K562 (cell line): Measurements from ENCODE around the gene SLC16A5. TPM values are rescaled to one million over a fixed set of nuclear protein-coding genes. Genes with fewer than 3 reads are reported as not detected.

Experiments
- CBX3 ChIP-seq, 2 experiments: IDR thresholded peaks; 1 replicate in 1 of 2; 2 replicates in 1 of 2; pipeline ENCODE4 v1.6.1; 2012; ENCODE audit warnings: inconsistent platforms in 2 of 2, low read length in 2 of 2, borderline replicate concordance in 1 of 2, control low read depth in 1 of 2
- CTCFL ChIP-seq: IDR thresholded peaks from 2 replicates; pipeline ENCODE4 v1.6.1; 2011; ENCODE audit warnings: borderline replicate concordance, low read depth, mild to moderate bottlenecking, moderate library complexity, low read length; ENCODE audit not compliant: insufficient read depth, poor library complexity, severe bottlenecking
- CUX1 ChIP-seq: fragments of 200-800 bp; sonication (Bioruptor generic); IDR thresholded peaks from 2 replicates; pipeline ENCODE4 v1.6.1; 2016; ENCODE audit warnings: missing genetic modification characterization, missing compliant biosample characterization
- HOMEZ ChIP-seq: fragments of 250-450 bp; sonication (Bioruptor Pico); IDR thresholded peaks from 2 replicates; pipeline ENCODE4 v1.4.0; 2020; ENCODE audit warnings: mild to moderate bottlenecking, moderate library complexity
- MEF2A ChIP-seq: IDR thresholded peaks from 2 replicates; pipeline ENCODE4 v1.6.1; 2011; ENCODE audit warnings: low read depth, mild to moderate bottlenecking, low read length, moderate library complexity; ENCODE audit not compliant: control insufficient read depth
- NR0B1 ChIP-seq: fragments of 450-650 bp; IDR thresholded peaks from one replicate; pipeline ENCODE4 v1.6.1; 2018; ENCODE audit warnings: mild to moderate bottlenecking, moderate library complexity; ENCODE audit not compliant: partially characterized antibody
- PKNOX1 ChIP-seq: fragments of 450-650 bp; IDR thresholded peaks from 2 replicates; pipeline ENCODE4 v1.6.1; 2016
- PML ChIP-seq: IDR thresholded peaks from 2 replicates; pipeline ENCODE4 v1.6.1; 2012; ENCODE audit warnings: low read length, inconsistent platforms
- SMARCC2 ChIP-seq: fragments of 450-650 bp; IDR thresholded peaks from 2 replicates; pipeline ENCODE4 v1.6.1; 2017; ENCODE audit warnings: antibody characterized with exemption, moderate library complexity, mild to moderate bottlenecking, low read depth
- SMC3 ChIP-seq: conservative IDR thresholded peaks from 2 replicates; pipeline ENCODE4 v1.6.1; 2011; ENCODE audit warnings: low read depth, low read length, improper control_type of control experiment; ENCODE audit not compliant: insufficient read depth
- TCFL5 ChIP-seq: fragments of 250-450 bp; sonication (Bioruptor Pico); conservative IDR thresholded peaks from 2 replicates; pipeline ENCODE4 v1.6.1; 2021; ENCODE audit warnings: mild to moderate bottlenecking, moderate library complexity, matching md5 sums
- ZBTB2 ChIP-seq: fragments of 450-650 bp; IDR thresholded peaks from 2 replicates; pipeline ENCODE4 v1.6.1; 2016; ENCODE audit warnings: antibody characterized with exemption
- ZKSCAN1 ChIP-seq: fragments of 150-350 bp; IDR thresholded peaks from 2 replicates; pipeline ENCODE4 v1.6.1; 2016; ENCODE audit warnings: low read depth, low read length
- ZNF134 ChIP-seq: fragments of 250-450 bp; sonication (Bioruptor Pico); conservative IDR thresholded peaks from 2 replicates; pipeline ENCODE4 v1.4.0; 2020
- polyA plus RNA-seq, 8 experiments: library from polyadenylated mRNA; depleted of rRNA in 4 of 8; stranded (reverse) in 5 of 8; unstranded in 3 of 8; fragments of >200 nt; fragmentation: Nextera tagmentation in 2 of 8; fragmentation: Illumina TruSeq in 1 of 8; extraction: Ambion mirVana in 2 of 8; extraction: Trizol in 1 of 8; gene quantifications; 2 replicates each; pipeline versions ENCODE4 v1.2.1 to v1.2.3, GENCODE V29; 2011 to 2014; ENCODE audit warnings: inconsistent platforms in 1 of 8, missing spikeins in 1 of 8
- total RNA-seq, 7 experiments: library from RNA; depleted of rRNA in 6 of 7; stranded (reverse); fragments of >200 nt in 6 of 7; fragmentation: Illumina TruSeq in 2 of 7; extraction: Trizol in 2 of 7; gene quantifications; 2 replicates each; pipeline versions ENCODE4 v1.2.1 to v1.2.3, GENCODE V29; 2011 to 2021; ENCODE audit warnings: low replicate concordance in 1 of 7

Gene SLC16A5
- total and polyA plus RNA-seq, 9 of the 15 experiments (the other 6 are each of a cell fraction or from before 2014, with no cell fraction given): 0.06 to 2.6 (median 0.91) TPM

- TF ChIP-seq ZBTB2 (no peak), CTCFL (peak; percentile 9), NR0B1 (no peak), ZKSCAN1 (no peak), PKNOX1 (no peak), HOMEZ (CRISPR knock-in tag) (no peak), CBX3 (IDR thresholded peaks at IDR 0.05; ENCODE audit: borderline replicate concordance in 1 of 2, low read length in 2 of 2) (no peak; a peak in 1 of 3 replicates), ZNF134 (CRISPR knock-in tag) (no peak), SMC3 (peak; percentile 61), CUX1 (no peak), TCFL5 (CRISPR knock-in tag) (no peak), PML (no peak), SMARCC2 (no peak), MEF2A (no peak)
Observed at GRCh38 chr17:75130632-75131277, 43.0 kb downstream of the SLC16A5 start (continued).
